ENCODE data around the gene CACNA1D.

- TF ChIP-seq CTCF (conservative IDR thresholded peaks at IDR 0.05) (no peak), ZFX (IDR thresholded peaks at IDR 0.05) (no peak)
These were observed 58.3 kb downstream of the CACNA1D start for GRCh38 chr3:53552730-53553129.

All from C4-2B (cell line).